ENCODE results near the gene FBXO24.
A peak's percentile ranks its signal among the peaks of the same experiment; 100 is the strongest.
"Not testable (repeated sequence)": the region's sequence is repeated elsewhere in the genome, so short reads cannot be mapped to it uniquely, and the experiment has no call there.

FBXO24 gene, protein sequence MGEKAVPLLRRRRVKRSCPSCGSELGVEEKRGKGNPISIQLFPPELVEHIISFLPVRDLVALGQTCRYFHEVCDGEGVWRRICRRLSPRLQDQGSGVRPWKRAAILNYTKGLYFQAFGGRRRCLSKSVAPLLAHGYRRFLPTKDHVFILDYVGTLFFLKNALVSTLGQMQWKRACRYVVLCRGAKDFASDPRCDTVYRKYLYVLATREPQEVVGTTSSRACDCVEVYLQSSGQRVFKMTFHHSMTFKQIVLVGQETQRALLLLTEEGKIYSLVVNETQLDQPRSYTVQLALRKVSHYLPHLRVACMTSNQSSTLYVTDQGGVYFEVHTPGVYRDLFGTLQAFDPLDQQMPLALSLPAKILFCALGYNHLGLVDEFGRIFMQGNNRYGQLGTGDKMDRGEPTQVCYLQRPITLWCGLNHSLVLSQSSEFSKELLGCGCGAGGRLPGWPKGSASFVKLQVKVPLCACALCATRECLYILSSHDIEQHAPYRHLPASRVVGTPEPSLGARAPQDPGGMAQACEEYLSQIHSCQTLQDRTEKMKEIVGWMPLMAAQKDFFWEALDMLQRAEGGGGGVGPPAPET

GRCh38 chr7:100586266-100587025 is at the start of gene FBXO24:
Gene FBXO24 (plus strand): TSS chr7:100586328. CDS start chr7:100586626, 298 bp downstream.
- DNase-seq (ENCODE audit: low read depth in 3 of 3) = peak; percentile 98 to 99 (median 99)

GRCh38 chr7:100536695-100537094 is 49.4 kb upstream of the FBXO24 start:
- DNase-seq (ENCODE audit: low read depth in 3 of 3) = not testable (repeated sequence)

GRCh38 chr7:100538348-100538653 is 47.8 kb upstream of the FBXO24 start:
- no peak for DNase-seq (ENCODE audit: low read depth in 3 of 3)

- peak; percentile 100 for DNase-seq (ENCODE audit: low read depth in 3 of 3)
Observed at GRCh38 chr7:100538654-100539435, 47.3 kb upstream of the FBXO24 start, which contains the start of gene AGFG2. Gene AGFG2 (plus strand): TSS chr7:100539203. CDS start chr7:100539347, 144 bp downstream.

DNA sequence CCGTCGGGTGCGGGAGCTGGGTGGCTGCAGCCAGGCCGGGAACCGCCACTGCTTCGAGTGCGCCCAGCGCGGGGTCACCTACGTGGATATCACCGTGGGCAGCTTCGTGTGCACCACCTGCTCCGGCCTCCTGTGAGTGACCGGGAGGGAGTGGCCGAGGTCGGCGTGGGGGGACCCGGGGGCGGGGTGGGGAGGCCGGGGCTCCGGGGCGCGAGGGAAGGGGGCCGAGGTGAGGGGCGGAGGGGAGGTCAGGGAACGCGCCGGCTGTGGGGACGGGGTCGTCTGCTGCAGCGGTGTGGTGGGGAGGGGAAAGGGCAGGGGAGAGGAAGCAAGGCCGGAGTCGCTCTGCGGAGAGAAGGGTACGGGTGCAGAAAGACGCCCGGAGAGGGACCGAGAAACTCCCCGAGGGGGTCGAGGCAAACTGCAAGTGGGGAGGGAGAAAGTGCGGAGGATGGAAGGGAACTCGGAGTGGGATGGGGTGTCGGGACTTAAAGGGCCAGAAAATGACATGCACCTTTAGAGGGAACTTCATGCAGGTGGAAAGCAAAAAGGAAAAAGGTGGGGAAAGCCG is 46.6 kb upstream of the FBXO24 start:
- no peak for DNase-seq (ENCODE audit: low read depth in 3 of 3)

DNA sequence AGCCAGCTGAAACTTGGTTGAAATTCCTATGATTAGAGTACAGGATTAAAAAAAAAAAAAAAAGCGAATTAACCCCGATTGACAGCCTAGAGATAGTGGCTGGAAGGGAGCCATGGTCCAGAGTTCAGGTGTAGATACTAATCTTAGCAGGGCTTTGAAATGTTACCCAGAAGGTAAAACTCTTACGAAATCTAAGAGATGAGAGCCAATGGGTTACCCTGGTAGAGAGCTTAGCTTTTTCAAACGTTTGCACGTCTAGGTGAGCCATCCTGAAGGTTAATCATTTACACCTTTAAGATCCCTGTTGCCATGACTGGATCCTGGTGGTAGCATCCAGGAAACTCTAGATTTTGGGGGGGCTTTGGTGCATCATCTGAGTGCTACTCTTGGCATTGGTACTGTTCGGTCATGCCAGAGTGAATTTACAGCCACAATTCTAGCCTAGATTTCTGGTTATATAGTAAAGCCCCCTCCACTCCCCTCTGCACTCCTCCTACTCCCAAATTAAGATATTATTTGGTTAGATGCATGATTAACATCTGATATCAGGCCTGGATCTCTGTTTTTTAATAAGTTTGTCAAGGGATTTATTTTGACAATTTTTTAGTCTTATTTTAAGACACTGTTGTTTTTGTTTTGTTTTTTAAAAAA is 45.9 kb upstream of the FBXO24 start:
- no peak for DNase-seq (ENCODE audit: low read depth in 3 of 3)

GRCh38 chr7:100541309-100541708 is 44.8 kb upstream of the FBXO24 start:
- DNase-seq (ENCODE audit: low read depth in 3 of 3) = not testable (repeated sequence)

GRCh38 chr7:100543586-100543985 is 42.5 kb upstream of the FBXO24 start:
- no peak for DNase-seq (ENCODE audit: low read depth in 3 of 3)

- no peak for DNase-seq (ENCODE audit: low read depth in 3 of 3)
Observed at GRCh38 chr7:100544386-100544785, 41.7 kb upstream of the FBXO24 start.

- no peak for DNase-seq (ENCODE audit: low read depth in 3 of 3)
Observed at GRCh38 chr7:100544967-100545359, 41.2 kb upstream of the FBXO24 start.

- DNase-seq (ENCODE audit: low read depth in 3 of 3) = peak in 2 of 3 experiments; percentile 26 to 66
Observed at GRCh38 chr7:100545360-100546128, 40.6 kb upstream of the FBXO24 start.

DNA sequence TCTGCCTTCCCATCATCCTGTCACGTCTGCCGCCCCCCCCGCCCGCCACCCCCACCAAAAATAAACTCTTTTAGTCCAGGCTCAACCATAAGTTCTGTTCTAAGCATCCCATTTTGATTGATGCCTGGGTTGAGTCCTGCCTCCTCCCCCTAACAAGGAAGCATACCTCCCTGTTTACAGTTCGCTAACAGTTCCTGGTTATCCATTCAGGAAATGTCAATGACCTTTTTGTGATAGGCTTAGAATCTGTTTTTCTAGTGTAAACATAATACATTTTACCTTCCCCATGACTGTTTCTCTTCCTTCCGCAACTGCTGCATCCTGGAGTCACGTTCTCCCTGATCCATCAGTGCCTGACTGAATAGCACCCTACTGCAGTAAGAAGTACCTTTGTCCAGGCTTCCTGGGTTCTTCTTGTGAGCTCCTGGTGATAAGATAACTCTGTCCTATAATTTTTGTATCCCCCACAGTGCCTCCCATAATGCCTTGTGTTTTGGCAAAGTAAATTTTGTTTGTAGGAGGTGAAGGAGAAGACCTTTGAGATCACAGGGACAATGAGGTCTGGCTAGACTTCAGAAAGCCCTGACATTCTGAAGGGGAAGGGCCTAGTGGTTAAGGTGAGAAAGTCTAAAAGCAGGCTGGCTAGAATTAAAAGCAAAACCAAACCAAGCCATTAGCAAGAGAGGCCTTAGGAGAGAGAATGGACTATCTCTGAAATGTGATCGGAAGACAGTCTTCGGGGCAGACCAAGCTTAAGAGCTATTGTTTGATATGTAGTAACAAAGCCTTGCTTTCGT is 39.8 kb upstream of the FBXO24 start:
- DNase-seq (ENCODE audit: low read depth in 3 of 3) = no peak

DNA sequence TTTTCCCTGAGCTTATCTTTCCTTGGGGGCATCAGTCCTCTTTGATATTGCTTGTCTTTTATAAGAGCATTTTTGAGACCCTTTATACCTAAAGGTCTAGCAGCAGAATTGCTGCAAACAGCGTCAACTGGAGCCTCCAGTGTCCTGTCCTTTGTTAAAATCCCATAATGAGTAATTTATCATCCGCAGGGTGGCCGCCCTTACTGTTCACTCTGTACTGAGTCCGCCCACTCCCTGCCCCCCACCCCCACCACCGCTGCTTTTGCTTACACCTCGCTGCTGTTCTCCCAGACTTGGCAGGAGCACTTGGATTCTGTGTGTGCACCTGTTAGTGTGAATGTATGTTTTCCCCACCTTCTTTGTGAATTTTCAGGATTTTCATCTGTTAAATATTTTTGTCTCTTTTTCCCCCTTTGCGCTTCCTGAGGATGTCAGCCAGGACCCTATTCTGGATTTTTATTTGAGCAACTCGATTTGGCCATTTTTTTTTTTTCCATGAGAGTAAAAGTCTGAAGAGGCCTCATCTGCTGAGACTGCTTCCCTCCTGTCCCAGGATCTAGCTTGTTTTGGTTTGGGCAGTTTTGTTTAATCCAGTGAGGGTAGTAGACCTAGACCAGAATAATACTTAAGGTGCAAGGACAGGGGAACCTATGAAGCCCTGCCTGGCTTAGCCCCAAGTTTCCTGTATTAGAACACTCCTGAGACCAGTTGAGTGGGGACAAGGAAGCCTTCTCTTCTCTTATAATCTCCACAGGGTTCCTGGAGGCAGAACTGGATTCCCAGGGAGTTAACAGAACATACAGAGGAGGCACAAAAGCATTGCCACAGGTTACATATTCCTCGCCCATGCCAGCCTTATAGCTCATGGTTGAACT is 39.0 kb upstream of the FBXO24 start:
- no peak for DNase-seq (ENCODE audit: low read depth in 3 of 3)

- no peak for DNase-seq (ENCODE audit: low read depth in 3 of 3)
Observed at GRCh38 chr7:100547872-100548271, 38.3 kb upstream of the FBXO24 start.

- not testable (repeated sequence) for DNase-seq (ENCODE audit: low read depth in 3 of 3)
Observed at GRCh38 chr7:100548446-100548845, 37.7 kb upstream of the FBXO24 start.

- no peak for DNase-seq (ENCODE audit: low read depth in 3 of 3)
Observed at GRCh38 chr7:100552532-100552931, 33.6 kb upstream of the FBXO24 start.

DNA sequence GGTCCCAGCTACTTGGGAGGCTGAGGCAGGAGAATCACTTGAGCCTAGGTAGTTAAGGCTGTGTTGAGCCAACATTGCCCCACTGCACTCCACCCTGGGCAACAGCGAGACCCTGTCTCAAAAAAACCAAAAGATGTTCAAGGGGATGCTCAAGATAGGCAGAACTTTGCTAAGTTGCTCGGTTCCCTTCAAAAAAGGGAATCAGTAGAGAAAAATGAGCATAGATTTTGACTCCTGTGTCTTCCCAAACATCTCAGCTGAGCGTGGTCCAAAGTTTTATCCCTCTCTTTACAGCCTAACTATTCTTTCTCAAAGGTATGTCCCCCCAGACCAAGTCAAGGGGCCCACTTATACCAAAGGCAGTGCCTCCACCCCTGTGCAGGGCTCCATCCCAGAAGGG is 33.1 kb upstream of the FBXO24 start:
- no peak for DNase-seq (ENCODE audit: low read depth in 3 of 3)

DNA sequence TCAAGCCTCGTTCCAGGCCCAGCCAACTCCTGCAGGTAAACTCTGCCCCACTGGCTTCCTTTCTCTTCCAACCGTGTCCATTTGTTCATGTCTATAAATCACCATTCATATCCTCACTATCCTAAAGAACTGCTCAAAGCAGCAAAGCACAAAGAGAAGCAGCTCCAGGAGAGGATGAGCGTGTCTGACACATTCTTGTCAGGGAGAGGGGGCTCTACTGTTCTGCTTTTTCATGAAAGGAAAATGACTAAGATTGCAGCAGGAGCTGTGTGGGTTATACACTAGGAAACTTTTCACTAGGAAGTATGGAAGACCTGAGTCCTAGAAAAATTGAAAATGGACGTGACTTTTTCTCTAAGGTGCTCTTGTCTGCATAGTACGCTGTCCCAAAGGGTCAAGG is 30.4 kb upstream of the FBXO24 start:
- DNase-seq (ENCODE audit: low read depth in 3 of 3) = no peak

Measured in stimulated activated CD4-positive, alpha-beta T cell treated with anti-CD3 and anti-CD28 coated beads, TNF-alpha, amount 100 ng/mL, for 24 hours (primary cell).